ENCODE results near the gene RPAP3.
A peak's percentile ranks its signal among the peaks of the same experiment; 100 is the strongest.

Gene RPAP3

DNA sequence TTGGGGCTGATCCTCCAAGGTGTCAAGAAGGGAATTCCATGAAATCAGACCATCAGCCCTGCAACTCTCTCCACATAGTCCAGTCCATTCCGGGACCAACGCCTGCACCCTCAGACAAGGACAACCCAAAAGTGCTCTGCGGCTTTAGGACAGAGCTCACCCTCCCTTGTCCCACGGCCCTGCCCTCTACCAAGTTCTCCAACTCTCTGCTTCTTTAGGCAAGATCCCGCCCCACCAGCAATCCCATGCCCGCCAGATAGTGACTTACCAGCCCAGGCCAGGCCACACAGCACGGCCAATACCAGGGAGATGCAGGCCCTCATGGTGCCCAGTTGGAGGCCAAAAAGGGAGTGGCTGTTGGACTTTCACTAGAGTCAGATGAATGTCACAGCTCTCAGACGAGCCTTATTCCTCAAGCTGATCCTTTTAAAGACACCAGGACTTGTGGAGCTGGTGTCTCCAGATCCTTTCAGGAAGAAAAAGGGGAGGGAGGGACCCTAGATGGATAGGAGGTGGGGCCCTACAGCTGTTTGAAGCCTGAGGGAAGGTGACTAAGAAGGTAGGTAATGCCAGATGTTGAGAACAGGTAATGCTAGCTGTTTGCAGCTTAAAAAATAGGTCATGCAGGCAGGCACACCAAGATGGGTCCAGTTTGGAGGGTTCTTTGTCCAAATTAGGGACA is 19.4 kb upstream of the RPAP3 start, which contains the start of gene ENDOU:
TSS of gene ENDOU (minus strand) at position 400 of the 682 bp plus-strand sequence. CDS start at position 323, 77 bp downstream.
- Histone ChIP-seq H3K79me1 (replicated peaks; ENCODE audit: low read length, poor library complexity, severe bottlenecking) (no peaks in the 10 kb centered on the region), H2BK15ac (ENCODE audit: low read depth, poor library complexity, severe bottlenecking) (peak within 1 kb of the TSS; percentile 4), H3K4me1 (ENCODE audit: control insufficient read depth, insufficient read depth, low read depth, low read length) (peaks cover 5% of the 10 kb centered on the region), H3K18ac (ENCODE audit: low read depth in 1 of 2, low read length in 2 of 2) (no peak within 1 kb of the TSS), H2BK5ac (ENCODE audit: low read depth, low read length, poor library complexity, severe bottlenecking) (no peak within 1 kb of the TSS), H2BK120ac (ENCODE audit: low read depth, low read length) (no peak within 1 kb of the TSS), H3K4me2 (ENCODE audit: low read length, poor library complexity, severe bottlenecking) (no peak within 1 kb of the TSS), H3K4ac (ENCODE audit: low read depth in 1 of 2, low read length in 2 of 2) (no peak within 1 kb of the TSS), H3K23ac (ENCODE audit: low read length in 2 of 2) (no peak within 1 kb of the TSS), H2AK5ac (ENCODE audit: low read length, severe bottlenecking) (no peak within 1 kb of the TSS), H3K9me3 (ENCODE audit: control insufficient read depth, low read length) (no peaks in the 10 kb centered on the region), H2BK12ac (ENCODE audit: low read length in 2 of 2) (no peak within 1 kb of the TSS), H4K91ac (ENCODE audit: low read length) (no peak within 1 kb of the TSS), H3K27me3 (ENCODE audit: control insufficient read depth in 1 of 2, insufficient read depth in 1 of 2, low read length in 2 of 2) (no peaks in the 10 kb centered on the region), H3K9ac (ENCODE audit: low read length) (peak within 1 kb of the TSS; percentile 73), H3K4me3 (ENCODE audit: insufficient read depth in 1 of 2, low read depth in 1 of 2, low read length in 2 of 2) (peak within 1 kb of the TSS; percentile 18 to 52), H2AFZ (ENCODE audit: low read depth, low read length) (no peak within 1 kb of the TSS), H3K27ac (ENCODE audit: low read length, poor library complexity, severe bottlenecking) (no peak within 1 kb of the TSS), H3K14ac (ENCODE audit: low read length in 2 of 2) (no peak within 1 kb of the TSS), H3K36me3 (ENCODE audit: control insufficient read depth in 1 of 2, insufficient read depth in 2 of 2, low read depth in 1 of 2, low read length in 2 of 2) (peaks cover 2 to 8% of the 10 kb centered on the region in 2 experiments), H4K8ac (ENCODE audit: low read length) (no peak within 1 kb of the TSS)
- no peak for DNase-seq
- 98% methylated on average over 8 of the region's 8 CpGs for WGBS

DNA sequence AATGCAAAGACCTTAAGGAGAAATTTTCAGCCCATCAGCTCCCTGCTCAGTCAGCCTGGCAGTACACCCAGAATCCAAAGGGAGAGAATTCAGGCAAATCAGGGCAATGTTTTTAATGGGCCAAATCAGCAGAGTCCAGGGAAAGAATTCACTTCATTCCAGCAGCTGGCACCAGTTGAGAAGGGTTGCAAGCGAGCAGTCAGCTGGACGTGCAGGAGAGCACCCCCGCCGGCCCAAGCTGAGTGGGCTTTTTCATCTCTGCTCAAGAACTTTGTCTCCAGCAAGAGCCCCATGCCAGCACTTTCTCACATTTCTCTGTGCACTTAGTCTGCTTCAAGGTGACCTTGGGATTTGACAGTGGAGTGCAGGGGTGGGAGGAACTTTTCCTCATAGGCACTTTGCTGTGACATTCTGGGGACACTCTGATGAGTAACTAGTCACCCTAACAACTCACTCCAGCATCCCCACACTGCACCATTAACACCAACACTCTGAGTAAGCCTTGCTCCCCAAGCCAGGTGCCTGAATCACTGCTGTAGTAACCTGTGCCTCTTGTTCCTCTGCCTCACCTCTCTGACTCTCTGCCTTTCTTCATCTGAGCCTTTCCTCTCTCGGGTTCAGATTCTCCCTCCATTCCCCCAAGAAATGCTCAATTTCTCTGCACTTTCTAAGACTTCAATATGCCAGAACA is 17.3 kb upstream of the RPAP3 start:
- WGBS = 94% methylated on average over 2 of the region's 5 CpGs
- no peak overlapping the region for H2BK120ac ChIP-seq (ENCODE audit: low read depth, low read length)

DNA sequence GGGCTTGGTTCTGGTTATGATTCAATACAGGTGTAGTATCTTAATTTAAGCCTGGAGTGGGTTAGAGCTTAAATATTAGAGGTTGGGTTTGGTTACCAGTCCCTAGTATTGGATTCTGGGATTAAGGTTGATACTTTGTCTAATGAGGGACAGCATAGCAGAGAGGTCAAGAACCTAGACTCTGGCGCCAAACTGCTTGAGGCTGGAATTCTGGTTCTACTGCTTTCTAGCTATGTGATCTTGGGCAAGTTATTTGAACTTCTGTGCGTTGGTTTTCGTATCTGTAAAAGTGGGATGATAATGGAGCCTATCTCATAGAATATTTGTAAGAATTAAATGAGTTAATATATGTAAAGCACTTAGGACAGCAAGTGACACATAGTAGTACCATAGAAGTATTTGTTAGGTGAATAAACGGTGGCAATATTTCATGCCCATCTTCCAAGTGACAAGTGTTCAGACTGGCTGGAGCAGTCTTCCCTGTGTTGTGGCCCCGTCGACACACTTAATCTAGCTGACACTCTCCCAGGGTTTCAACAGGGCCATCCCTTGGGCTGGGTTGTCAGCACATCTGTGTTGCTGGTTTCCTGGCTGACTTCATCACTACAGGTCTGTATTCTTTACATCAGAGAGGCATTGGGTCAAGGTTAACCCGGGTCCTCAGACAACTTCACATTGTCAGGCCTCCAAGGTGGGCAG is 16.5 kb upstream of the RPAP3 start:
- Histone ChIP-seq H3K4me3 (ENCODE audit: insufficient read depth in 1 of 2, low read depth in 1 of 2, low read length in 2 of 2) (no peak overlapping the region), H2BK5ac (ENCODE audit: low read depth, low read length, poor library complexity, severe bottlenecking) (no peak overlapping the region), H4K8ac (ENCODE audit: low read length) (no peak overlapping the region), H2BK15ac (ENCODE audit: low read depth, poor library complexity, severe bottlenecking) (no peak overlapping the region), H3K18ac (ENCODE audit: low read depth in 1 of 2, low read length in 2 of 2) (no peak overlapping the region), H2AFZ (ENCODE audit: low read depth, low read length) (no peak overlapping the region), H3K14ac (ENCODE audit: low read length in 2 of 2) (no peak overlapping the region), H3K4ac (ENCODE audit: low read depth in 1 of 2, low read length in 2 of 2) (no peak overlapping the region), H3K79me1 (replicated peaks; ENCODE audit: low read length, poor library complexity, severe bottlenecking) (no peaks in the 10 kb centered on the region), H2BK120ac (ENCODE audit: low read depth, low read length) (no peak overlapping the region), H3K4me2 (ENCODE audit: low read length, poor library complexity, severe bottlenecking) (no peak overlapping the region), H2AK5ac (ENCODE audit: low read length, severe bottlenecking) (no peak overlapping the region), H3K27ac (ENCODE audit: low read length, poor library complexity, severe bottlenecking) (no peak overlapping the region), H3K4me1 (ENCODE audit: control insufficient read depth, insufficient read depth, low read depth, low read length) (peaks cover 5% of the 10 kb centered on the region), H3K23ac (ENCODE audit: low read length in 2 of 2) (no peak overlapping the region), H3K9ac (ENCODE audit: low read length) (no peak overlapping the region), H3K27me3 (ENCODE audit: control insufficient read depth in 1 of 2, insufficient read depth in 1 of 2, low read length in 2 of 2) (no peaks in the 10 kb centered on the region), H2BK12ac (ENCODE audit: low read length in 2 of 2) (no peak overlapping the region), H4K91ac (ENCODE audit: low read length) (no peak overlapping the region), H3K9me3 (ENCODE audit: control insufficient read depth, low read length) (no peaks in the 10 kb centered on the region), H3K36me3 (ENCODE audit: control insufficient read depth in 1 of 2, insufficient read depth in 2 of 2, low read depth in 1 of 2, low read length in 2 of 2) (peaks cover 7 to 8% of the 10 kb centered on the region in 2 experiments)
- no peak for DNase-seq
- WGBS = 90% methylated on average over 7 of the region's 7 CpGs

More for the DNA sequence above, 17.3 kb upstream of the RPAP3 start:
- Histone ChIP-seq H3K36me3 (ENCODE audit: control insufficient read depth in 1 of 2, insufficient read depth in 2 of 2, low read depth in 1 of 2, low read length in 2 of 2) (peaks cover 7 to 8% of the 10 kb centered on the region in 2 experiments), H3K4me2 (ENCODE audit: low read length, poor library complexity, severe bottlenecking) (no peak overlapping the region), H4K8ac (ENCODE audit: low read length) (no peak overlapping the region), H2BK5ac (ENCODE audit: low read depth, low read length, poor library complexity, severe bottlenecking) (no peak overlapping the region), H3K23ac (ENCODE audit: low read length in 2 of 2) (no peak overlapping the region), H3K27me3 (ENCODE audit: control insufficient read depth in 1 of 2, insufficient read depth in 1 of 2, low read length in 2 of 2) (no peaks in the 10 kb centered on the region), H3K4me3 (ENCODE audit: insufficient read depth in 1 of 2, low read depth in 1 of 2, low read length in 2 of 2) (no peak overlapping the region), H3K9me3 (ENCODE audit: control insufficient read depth, low read length) (no peaks in the 10 kb centered on the region), H3K4me1 (ENCODE audit: control insufficient read depth, insufficient read depth, low read depth, low read length) (no peaks in the 10 kb centered on the region), H2AFZ (ENCODE audit: low read depth, low read length) (no peak overlapping the region), H3K9ac (ENCODE audit: low read length) (no peak overlapping the region), H2BK15ac (ENCODE audit: low read depth, poor library complexity, severe bottlenecking) (no peak overlapping the region), H2BK12ac (ENCODE audit: low read length in 2 of 2) (no peak overlapping the region), H3K14ac (ENCODE audit: low read length in 2 of 2) (no peak overlapping the region), H3K18ac (ENCODE audit: low read depth in 1 of 2, low read length in 2 of 2) (no peak overlapping the region), H4K91ac (ENCODE audit: low read length) (no peak overlapping the region), H2AK5ac (ENCODE audit: low read length, severe bottlenecking) (no peak overlapping the region), H3K4ac (ENCODE audit: low read depth in 1 of 2, low read length in 2 of 2) (no peak overlapping the region), H3K27ac (ENCODE audit: low read length, poor library complexity, severe bottlenecking) (no peak overlapping the region), H3K79me1 (replicated peaks; ENCODE audit: low read length, poor library complexity, severe bottlenecking) (no peaks in the 10 kb centered on the region)
- DNase-seq = no peak

GRCh38 chr12:47721431-47721973 is 15.7 kb upstream of the RPAP3 start:
- H3K23ac ChIP-seq (ENCODE audit: low read length in 2 of 2) = no peak overlapping the region

More at GRCh38 chr12:47721431-47721973, 15.7 kb upstream of the RPAP3 start:
- Histone ChIP-seq H3K14ac (ENCODE audit: low read length in 2 of 2) (no peak overlapping the region), H3K4ac (ENCODE audit: low read depth in 1 of 2, low read length in 2 of 2) (no peak overlapping the region), H2BK15ac (ENCODE audit: low read depth, poor library complexity, severe bottlenecking) (no peak overlapping the region), H2BK120ac (ENCODE audit: low read depth, low read length) (no peak overlapping the region), H3K27ac (ENCODE audit: low read length, poor library complexity, severe bottlenecking) (no peak overlapping the region), H2AFZ (ENCODE audit: low read depth, low read length) (no peak overlapping the region), H3K36me3 (ENCODE audit: control insufficient read depth in 1 of 2, insufficient read depth in 2 of 2, low read depth in 1 of 2, low read length in 2 of 2) (peaks cover 7 to 8% of the 10 kb centered on the region in 2 experiments), H3K4me1 (ENCODE audit: control insufficient read depth, insufficient read depth, low read depth, low read length) (peaks cover 5% of the 10 kb centered on the region), H4K8ac (ENCODE audit: low read length) (no peak overlapping the region), H3K9me3 (ENCODE audit: control insufficient read depth, low read length) (no peaks in the 10 kb centered on the region), H3K4me3 (ENCODE audit: insufficient read depth in 1 of 2, low read depth in 1 of 2, low read length in 2 of 2) (no peak overlapping the region), H3K27me3 (ENCODE audit: control insufficient read depth in 1 of 2, insufficient read depth in 1 of 2, low read length in 2 of 2) (no peaks in the 10 kb centered on the region), H2BK5ac (ENCODE audit: low read depth, low read length, poor library complexity, severe bottlenecking) (no peak overlapping the region), H4K91ac (ENCODE audit: low read length) (no peak overlapping the region), H2AK5ac (ENCODE audit: low read length, severe bottlenecking) (no peak overlapping the region), H3K79me1 (replicated peaks; ENCODE audit: low read length, poor library complexity, severe bottlenecking) (no peaks in the 10 kb centered on the region), H3K18ac (ENCODE audit: low read depth in 1 of 2, low read length in 2 of 2) (no peak overlapping the region), H3K4me2 (ENCODE audit: low read length, poor library complexity, severe bottlenecking) (no peak overlapping the region), H2BK12ac (ENCODE audit: low read length in 2 of 2) (no peak overlapping the region), H3K9ac (ENCODE audit: low read length) (no peak overlapping the region)
- WGBS = 88% methylated on average over 4 of the region's 9 CpGs
- no peak for DNase-seq
